Transverse colon (tissue), 4 donors: ENCODE measurements around the gene CNOT4. TPM values are rescaled to one million over a fixed set of nuclear protein-coding genes. Genes with fewer than 3 reads are reported as not detected.

Experiments
- DNase-seq: peaks from one replicate; pipeline ENCODE4 v3.0.0-alpha.2; 2019
- H3K27ac ChIP-seq, 4 donors: fragments of 200-600 bp; sonication (generic); 2 replicates each; pipeline ENCODE4 v1.5.1; 2016 to 2018; ENCODE audit warnings: inconsistent platforms in 4 of 4
- H3K27me3 ChIP-seq: fragments of 200-600 bp; sonication (generic); 2 replicates; pipeline ENCODE4 v1.5.1; 2017; ENCODE audit warnings: inconsistent platforms
- H3K36me3 ChIP-seq, 4 donors: fragments of 200-600 bp; sonication (generic); 2 replicates each; pipeline ENCODE4 v1.5.1; 2017 to 2019; ENCODE audit warnings: inconsistent platforms in 4 of 4
- H3K4me1 ChIP-seq, 4 donors: fragments of 200-600 bp; sonication (generic); 2 replicates each; pipeline ENCODE4 v1.5.1; 2017 to 2020; ENCODE audit warnings: inconsistent platforms in 4 of 4
- H3K4me3 ChIP-seq, 4 donors: fragments of 200-600 bp; sonication (generic); 1 replicate in 1 of 4; 2 replicates in 3 of 4; pipeline versions ENCODE4 v1.5.1 to v1.6.1; 2017 to 2019; ENCODE audit warnings: inconsistent platforms in 4 of 4
- H3K9me3 ChIP-seq, 2 donors: fragments of 200-600 bp; sonication (generic); 2 replicates each; pipeline ENCODE4 v1.5.1; 2017 to 2019; ENCODE audit warnings: inconsistent platforms in 2 of 2
- EP300 ChIP-seq: sonication (generic); formaldehyde crosslinking; IDR thresholded peaks from one replicate; pipeline ENCODE4 v1.6.1; 2017; ENCODE audit warnings: antibody characterized with exemption, low read depth
- POLR2A ChIP-seq: fragments of 450-650 bp; IDR thresholded peaks from one replicate; pipeline ENCODE4 v1.6.1; 2016; ENCODE audit warnings: antibody characterized with exemption, mild to moderate bottlenecking, moderate library complexity
- POLR2AphosphoS5 ChIP-seq, 3 donors: sonication (generic); formaldehyde crosslinking; IDR thresholded peaks; one replicate each; pipeline ENCODE4 v1.6.1; 2016; ENCODE audit warnings: antibody characterized with exemption in 3 of 3
- WGBS, 2 donors: methylation state at CpG; one replicate each; pipeline ENCODE4 v1.1.5; 2018; ENCODE audit warnings: low coverage in 1 of 2; 5-methylcytosine and 5-hydroxymethylcytosine counted together
- in situ Hi-C, 4 donors: fragments of 200-750 bp; cut with MboI; loops; one replicate each; pipeline versions ENCODE4 v1.15.0 to v1.15.1; 2017; ENCODE audit warnings: low sequenced_read_pairs in 3 of 4, low pct_ligation_motif_present in 1 of 4, low pct_unique_long_range_greater_than_20kb in 1 of 4
- intact Hi-C: fragments of 100-400 bp; cut with DNase I; formaldehyde crosslinking; loops from one replicate; pipeline ENCODE4 v1.15.1; 2023; ENCODE audit warnings: low total_unique reads
- total RNA-seq, 4 donors: library from RNA; depleted of rRNA; stranded (reverse); fragments of >200 nt; gene quantifications; one replicate each; pipeline ENCODE4 v1.1.0, GENCODE V29; 2016
- TF ChIP-seq, protein P1 (sequence below), 5 experiments: fragments of 200-600 bp in 3 of 5; fragments of 450-650 bp in 2 of 5; sonication (generic) in 3 of 5; IDR thresholded peaks; 1 replicate in 2 of 5; 2 replicates in 3 of 5; pipeline ENCODE4 v1.5.1; 2016 to 2017; ENCODE audit warnings: antibody characterized with exemption in 5 of 5, inconsistent platforms in 3 of 5, mild to moderate bottlenecking in 2 of 5, moderate library complexity in 1 of 5

CNOT4 gene
- total RNA-seq, 4 donors from 2014 or later: 18.4 to 82.2 (median 29.9) TPM

DNA sequence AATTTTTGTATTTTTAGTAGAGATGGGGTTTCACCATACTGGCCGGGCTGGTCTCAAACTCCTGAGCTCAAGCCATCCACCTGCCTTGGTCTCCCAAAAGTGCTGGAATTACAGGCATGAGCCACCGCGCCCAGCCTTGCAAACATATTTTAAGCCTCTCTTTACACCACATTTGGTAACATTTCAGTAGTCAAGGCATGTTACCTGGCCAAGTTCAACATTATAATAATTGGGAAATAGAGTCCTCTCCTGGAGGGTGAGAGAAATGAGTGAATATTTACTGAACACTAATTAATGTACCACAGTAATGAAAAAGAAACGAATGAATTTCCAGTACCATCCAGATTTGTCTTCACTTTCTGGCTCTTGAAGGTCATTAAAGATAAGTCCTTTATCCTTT lies 10.0 kb upstream of the CNOT4 start:
- in situ Hi-C loops: no loop called here
- TF ChIP-seq POLR2AphosphoS5 (IDR thresholded peaks at IDR 0.05): no peak
- no peak overlapping the region for H3K27ac ChIP-seq
- no peak overlapping the region for H3K4me3 ChIP-seq
- DNase-seq: no peak
- no peaks in the 10 kb centered on the region for H3K9me3 ChIP-seq
- no peaks in the 10 kb centered on the region for H3K36me3 ChIP-seq
- intact Hi-C loops: no loop called here
- WGBS, 2 donors: 81 to 94% methylated on average over 4 of the region's 4 CpGs
- H3K27me3 ChIP-seq: no peaks in the 10 kb centered on the region
- H3K4me1 ChIP-seq: no peaks in the 10 kb centered on the region

DNA sequence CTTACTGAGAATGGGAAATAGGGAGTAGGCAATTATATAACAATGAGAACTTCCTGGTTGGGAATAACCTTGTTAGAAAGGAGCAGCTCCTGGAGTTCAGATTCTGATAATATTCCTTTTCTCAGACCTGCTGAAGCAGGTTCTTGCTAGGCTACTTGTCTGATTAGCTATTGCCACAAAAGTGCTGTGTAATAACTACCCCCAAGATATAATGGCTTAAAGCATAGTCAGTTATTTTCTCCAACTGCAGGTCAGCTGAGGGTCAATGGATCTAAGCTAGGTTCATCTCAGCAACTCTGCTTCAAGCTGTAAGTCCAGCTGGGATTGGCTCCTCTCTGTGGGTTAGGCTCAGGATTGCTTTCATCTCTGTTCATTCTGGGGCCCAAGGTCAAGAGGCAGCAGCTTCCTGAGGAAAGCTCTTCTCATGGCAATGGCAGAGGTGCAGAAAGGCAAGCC lies 9.4 kb upstream of the CNOT4 start:
- H3K4me3 ChIP-seq: no peak overlapping the region
- no peaks in the 10 kb centered on the region for H3K9me3 ChIP-seq
- no peak for DNase-seq
- in situ Hi-C loops: no loop called here
- intact Hi-C loops: no loop called here
- no peak overlapping the region for H3K27ac ChIP-seq
- TF ChIP-seq EP300 (no peak), POLR2A (no peak), POLR2AphosphoS5 (IDR thresholded peaks at IDR 0.05) (no peak)
- TF ChIP-seq, protein P1, sequence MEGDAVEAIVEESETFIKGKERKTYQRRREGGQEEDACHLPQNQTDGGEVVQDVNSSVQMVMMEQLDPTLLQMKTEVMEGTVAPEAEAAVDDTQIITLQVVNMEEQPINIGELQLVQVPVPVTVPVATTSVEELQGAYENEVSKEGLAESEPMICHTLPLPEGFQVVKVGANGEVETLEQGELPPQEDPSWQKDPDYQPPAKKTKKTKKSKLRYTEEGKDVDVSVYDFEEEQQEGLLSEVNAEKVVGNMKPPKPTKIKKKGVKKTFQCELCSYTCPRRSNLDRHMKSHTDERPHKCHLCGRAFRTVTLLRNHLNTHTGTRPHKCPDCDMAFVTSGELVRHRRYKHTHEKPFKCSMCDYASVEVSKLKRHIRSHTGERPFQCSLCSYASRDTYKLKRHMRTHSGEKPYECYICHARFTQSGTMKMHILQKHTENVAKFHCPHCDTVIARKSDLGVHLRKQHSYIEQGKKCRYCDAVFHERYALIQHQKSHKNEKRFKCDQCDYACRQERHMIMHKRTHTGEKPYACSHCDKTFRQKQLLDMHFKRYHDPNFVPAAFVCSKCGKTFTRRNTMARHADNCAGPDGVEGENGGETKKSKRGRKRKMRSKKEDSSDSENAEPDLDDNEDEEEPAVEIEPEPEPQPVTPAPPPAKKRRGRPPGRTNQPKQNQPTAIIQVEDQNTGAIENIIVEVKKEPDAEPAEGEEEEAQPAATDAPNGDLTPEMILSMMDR (IDR thresholded peaks at IDR 0.05): no peak
- no peaks in the 10 kb centered on the region for H3K4me1 ChIP-seq
- no peaks in the 10 kb centered on the region for H3K27me3 ChIP-seq
- no peaks in the 10 kb centered on the region for H3K36me3 ChIP-seq

DNA sequence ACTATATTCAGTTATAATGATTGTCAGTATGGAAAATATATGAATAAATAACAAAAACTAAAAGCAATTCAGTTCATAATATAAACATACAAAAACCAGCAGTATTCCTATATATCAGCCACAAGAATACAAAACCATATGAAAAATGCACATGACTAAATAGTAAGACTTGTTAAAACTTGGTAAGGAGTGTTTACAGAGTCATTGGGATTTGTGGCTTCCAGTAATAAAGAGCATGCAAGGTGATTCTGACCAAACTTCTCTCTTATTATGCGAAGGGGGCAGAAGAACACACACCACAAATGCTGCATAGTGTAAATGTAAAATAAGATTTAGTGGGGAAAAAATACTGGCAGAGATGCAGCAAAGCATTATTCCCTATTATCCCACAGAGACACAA lies 8.8 kb upstream of the CNOT4 start:
- no peaks in the 10 kb centered on the region for H3K4me1 ChIP-seq
- H3K9me3 ChIP-seq: no peaks in the 10 kb centered on the region
- no peak overlapping the region for H3K27ac ChIP-seq
- WGBS, 2 donors: 87 to 100% methylated on average over 1 of the region's 1 CpG
- no peaks in the 10 kb centered on the region for H3K36me3 ChIP-seq
- in situ Hi-C loops: no loop called here
- intact Hi-C loops: no loop called here
- TF ChIP-seq EP300 (no peak), POLR2AphosphoS5 (IDR thresholded peaks at IDR 0.05) (no peak), POLR2A (no peak)
- TF ChIP-seq, protein P1 (IDR thresholded peaks at IDR 0.05): no peak
- DNase-seq: no peak
- H3K4me3 ChIP-seq: no peak overlapping the region
- no peaks in the 10 kb centered on the region for H3K27me3 ChIP-seq

DNA sequence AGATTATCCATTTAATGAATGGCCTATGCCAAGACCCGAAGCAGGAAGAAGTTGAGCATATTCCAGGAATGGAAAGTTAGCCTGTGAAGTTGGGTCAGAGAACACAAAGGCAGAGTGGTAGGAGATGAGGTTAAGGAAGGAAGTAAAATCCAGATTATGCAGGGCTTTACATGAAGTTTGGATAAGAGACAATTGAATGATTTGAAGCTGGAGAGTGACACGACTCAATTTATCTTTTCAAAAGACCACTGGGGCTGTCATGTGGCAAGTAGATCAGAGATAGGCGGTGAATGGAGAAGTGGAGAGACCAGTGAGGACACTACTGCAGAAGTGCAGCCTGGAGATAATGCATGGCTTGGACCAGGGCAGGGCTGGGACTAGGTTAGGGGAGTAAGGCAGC lies 7.2 kb upstream of the CNOT4 start:
- intact Hi-C loops (no loop called here), in situ Hi-C loops (no loop called here)
- Histone ChIP-seq H3K4me1 (no peaks in the 10 kb centered on the region), H3K27me3 (no peaks in the 10 kb centered on the region), H3K27ac (no peak overlapping the region), H3K4me3 (no peak overlapping the region), H3K9me3 (no peaks in the 10 kb centered on the region), H3K36me3 (no peaks in the 10 kb centered on the region)
- no peak for DNase-seq
- WGBS, 2 donors: 85 to 87% methylated on average over 3 of the region's 3 CpGs
- TF ChIP-seq EP300: no peak
- TF ChIP-seq, protein P1 (IDR thresholded peaks at IDR 0.05): no peak
- no peak for TF ChIP-seq POLR2A
- TF ChIP-seq POLR2AphosphoS5 (IDR thresholded peaks at IDR 0.05): no peak

DNA sequence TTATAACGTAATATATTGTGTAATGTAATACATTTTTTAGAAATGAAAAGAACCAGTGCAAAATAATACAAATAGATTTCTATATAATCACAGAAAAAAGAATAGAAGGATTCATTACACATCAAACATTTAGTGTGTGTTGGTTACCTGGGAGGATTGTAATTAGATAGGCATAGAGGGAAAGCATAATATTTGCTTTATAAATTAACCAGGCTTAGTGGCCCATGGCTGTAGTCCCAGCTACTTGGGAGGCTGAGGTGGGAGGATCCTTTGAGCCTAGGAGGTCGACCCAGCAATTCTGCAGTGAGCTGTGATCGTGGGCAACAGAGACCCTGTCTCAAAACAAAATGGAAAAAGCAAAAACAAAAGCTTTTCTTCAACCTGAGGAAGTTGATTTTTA lies 5.0 kb upstream of the CNOT4 start:
- 73 to 74% methylated on average over 3 of the region's 3 CpGs for WGBS, 2 donors
- H3K27me3 ChIP-seq: no peaks in the 10 kb centered on the region
- no peaks in the 10 kb centered on the region for H3K9me3 ChIP-seq
- H3K36me3 ChIP-seq: no peaks in the 10 kb centered on the region
- H3K4me1 ChIP-seq: peaks cover 0 to 7% (median 4%) of the 10 kb centered on the region in 4 donors
- DNase-seq: no peak
- in situ Hi-C loops (loop anchor here in 1 of 4 donors (5.0 kb wide), 1 partner anchor 42 kb away; the partner anchor contains the start of gene NUP205), intact Hi-C loops (no loop called here)
- H3K27ac ChIP-seq: no peak overlapping the region
- H3K4me3 ChIP-seq: no peak overlapping the region
- TF ChIP-seq POLR2AphosphoS5 (IDR thresholded peaks at IDR 0.05) (no peak), EP300 (no peak), POLR2A (no peak)
- TF ChIP-seq, protein P1 (IDR thresholded peaks at IDR 0.05): no peak
